Endodermal cell (in vitro differentiated cells): Measurements from ENCODE around the gene PLEKHM2. TPM values are rescaled to one million over a fixed set of nuclear protein-coding genes. Genes with fewer than 3 reads are reported as not detected.

Source experiments
- DNase-seq: peaks from one replicate; pipeline ENCODE4 v3.0.0-alpha.2; 2017
- H3K27ac ChIP-seq: 2 replicates; pipeline ENCODE4 v1.5.1; 2013; ENCODE audit warnings: mild to moderate bottlenecking, low read depth, low read length, moderate library complexity
- H3K27me3 ChIP-seq: 2 replicates; pipeline ENCODE4 v1.6.1; 2013; ENCODE audit warnings: mild to moderate bottlenecking, low read length, moderate library complexity; ENCODE audit not compliant: insufficient read depth, control insufficient read depth, poor library complexity, severe bottlenecking
- H3K36me3 ChIP-seq: 2 replicates; pipeline ENCODE4 v1.7.0; 2013; ENCODE audit warnings: mild to moderate bottlenecking, low read length, moderate library complexity; ENCODE audit not compliant: control insufficient read depth, insufficient read depth
- H3K4me1 ChIP-seq: one replicate; pipeline ENCODE4 v1.7.0; 2013; ENCODE audit warnings: low read length; ENCODE audit not compliant: control insufficient read depth, insufficient read depth
- H3K4me3 ChIP-seq: 2 replicates; pipeline ENCODE4 v1.5.1; 2013; ENCODE audit warnings: mild to moderate bottlenecking, low read length, moderate library complexity
- H3K9ac ChIP-seq: 2 replicates; pipeline ENCODE4 v1.6.1; 2013; ENCODE audit warnings: mild to moderate bottlenecking, low read length, moderate library complexity; ENCODE audit not compliant: poor library complexity, severe bottlenecking; ENCODE audit errors: extremely low read depth
- H3K9me3 ChIP-seq: 2 replicates; pipeline ENCODE4 v1.6.1; 2013; ENCODE audit warnings: mild to moderate bottlenecking, low read length, moderate library complexity; ENCODE audit not compliant: control insufficient read depth
- H3K27ac Mint-ChIP-seq: 2 replicates; pipeline ENCODE4 v1.8.0; 2020; ENCODE audit warnings: mixed read lengths
- H3K27me3 Mint-ChIP-seq: 2 replicates; pipeline ENCODE4 v1.8.0; 2021; ENCODE audit warnings: mild to moderate bottlenecking, mixed read lengths; ENCODE audit not compliant: insufficient read depth
- H3K36me3 Mint-ChIP-seq: 2 replicates; pipeline ENCODE4 v1.8.0; 2020; ENCODE audit warnings: low read depth, mixed read lengths
- H3K4me1 Mint-ChIP-seq: 2 replicates; pipeline ENCODE4 v1.8.0; 2020; ENCODE audit warnings: mixed read lengths
- H3K4me3 Mint-ChIP-seq: 2 replicates; pipeline ENCODE4 v1.8.0; 2020; ENCODE audit warnings: mild to moderate bottlenecking, moderate library complexity, mixed read lengths
- H3K9me3 Mint-ChIP-seq: 2 replicates; pipeline ENCODE4 v1.8.0; 2020; ENCODE audit warnings: mild to moderate bottlenecking, mixed read lengths
- WGBS, 2 experiments: methylation state at CpG; one replicate each; pipeline versions ENCODE4 v1.1.5 to v1.1.7; 2013; ENCODE audit warnings: missing lambda C conversion rate in 2 of 2, mixed read lengths in 1 of 2; ENCODE audit not compliant: insufficient coverage in 1 of 2, insufficient read length in 1 of 2; 5-methylcytosine and 5-hydroxymethylcytosine counted together
- total RNA-seq, 2 donors: library from RNA; stranded (reverse); fragmentation: NEBNext Ultra II Directional in 1 of 2; extraction: Animal tissue kit (Norgen Biotek cat#: 25700) in 1 of 2; gene quantifications; 2 replicates in 1 of 2; 3 replicates in 1 of 2; pipeline ENCODE4 v1.2.1, GENCODE V29; 2021
- TF ChIP-seq, protein P1 (sequence below): fragments of 200-600 bp; sonication (generic); conservative IDR thresholded peaks from 2 replicates; pipeline ENCODE4 v1.5.0; 2021; ENCODE audit warnings: antibody characterized with exemption, mild to moderate bottlenecking

PLEKHM2 gene
- total RNA-seq, 2 donors from 2014 or later, result 46.9 to 50.4 TPM

DNA sequence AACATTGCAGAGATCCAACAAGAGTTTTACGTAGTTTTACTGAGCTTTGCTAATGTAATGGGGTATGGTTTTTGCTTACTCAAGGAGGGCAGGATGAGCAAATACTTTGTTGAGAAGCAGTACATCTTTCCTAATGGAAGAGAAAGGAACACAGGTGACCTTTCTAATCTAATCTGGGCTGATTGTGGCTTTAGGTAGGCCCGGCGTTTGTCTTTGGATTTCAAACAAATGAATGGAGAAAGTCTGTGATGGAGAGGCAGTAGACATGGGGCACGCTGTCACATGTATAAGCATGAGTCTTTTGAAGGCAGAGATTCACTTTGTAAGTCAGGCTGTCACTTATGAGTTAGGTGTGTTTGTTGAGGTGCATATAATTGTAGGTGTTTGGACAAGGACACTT lies 1.7 kb downstream of the PLEKHM2 start:
- H3K4me3 ChIP-seq, result peak overlapping the region; percentile 93
- H3K27me3 Mint-ChIP-seq, result no peaks in the 10 kb centered on the region
- H3K4me1 ChIP-seq, result peaks cover 3% of the 10 kb centered on the region
- no peak overlapping the region for H3K27ac ChIP-seq
- H3K9ac ChIP-seq, result peak overlapping the region; percentile 16
- H3K4me1 Mint-ChIP-seq, result peaks cover 21% of the 10 kb centered on the region
- no peaks in the 10 kb centered on the region for H3K9me3 ChIP-seq
- peaks cover 16% of the 10 kb centered on the region for H3K36me3 ChIP-seq
- no peaks in the 10 kb centered on the region for H3K27me3 ChIP-seq
- no peak overlapping the region for H3K27ac Mint-ChIP-seq
- WGBS, 2 experiments, result 64 to 70% methylated on average over 4 of the region's 4 CpGs
- H3K36me3 Mint-ChIP-seq, result peaks cover 24% of the 10 kb centered on the region
- H3K9me3 Mint-ChIP-seq, result no peaks in the 10 kb centered on the region
- H3K4me3 Mint-ChIP-seq, result peak overlapping the region; percentile 74
- DNase-seq, result no peak
- TF ChIP-seq, protein P1, sequence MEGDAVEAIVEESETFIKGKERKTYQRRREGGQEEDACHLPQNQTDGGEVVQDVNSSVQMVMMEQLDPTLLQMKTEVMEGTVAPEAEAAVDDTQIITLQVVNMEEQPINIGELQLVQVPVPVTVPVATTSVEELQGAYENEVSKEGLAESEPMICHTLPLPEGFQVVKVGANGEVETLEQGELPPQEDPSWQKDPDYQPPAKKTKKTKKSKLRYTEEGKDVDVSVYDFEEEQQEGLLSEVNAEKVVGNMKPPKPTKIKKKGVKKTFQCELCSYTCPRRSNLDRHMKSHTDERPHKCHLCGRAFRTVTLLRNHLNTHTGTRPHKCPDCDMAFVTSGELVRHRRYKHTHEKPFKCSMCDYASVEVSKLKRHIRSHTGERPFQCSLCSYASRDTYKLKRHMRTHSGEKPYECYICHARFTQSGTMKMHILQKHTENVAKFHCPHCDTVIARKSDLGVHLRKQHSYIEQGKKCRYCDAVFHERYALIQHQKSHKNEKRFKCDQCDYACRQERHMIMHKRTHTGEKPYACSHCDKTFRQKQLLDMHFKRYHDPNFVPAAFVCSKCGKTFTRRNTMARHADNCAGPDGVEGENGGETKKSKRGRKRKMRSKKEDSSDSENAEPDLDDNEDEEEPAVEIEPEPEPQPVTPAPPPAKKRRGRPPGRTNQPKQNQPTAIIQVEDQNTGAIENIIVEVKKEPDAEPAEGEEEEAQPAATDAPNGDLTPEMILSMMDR, result no peak

DNA sequence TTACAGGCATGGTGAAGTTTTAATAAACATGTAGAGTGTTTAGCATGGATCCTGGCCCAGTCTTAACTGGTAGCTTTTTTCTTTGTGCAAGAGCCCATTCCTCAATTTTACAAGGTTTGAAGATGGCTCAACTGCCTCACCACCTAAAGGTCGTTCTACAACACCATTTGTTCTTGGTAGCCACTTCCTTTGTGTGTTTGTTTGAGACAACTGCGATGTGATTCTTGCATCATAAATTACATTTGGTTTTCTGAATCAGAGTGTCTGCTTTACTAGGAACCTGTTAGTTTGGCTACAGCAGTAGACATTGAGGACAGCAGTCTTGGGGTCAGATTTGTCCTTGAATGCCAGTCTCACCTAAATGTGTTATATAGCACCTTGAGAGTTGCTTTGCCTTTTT lies 3.3 kb downstream of the PLEKHM2 start:
- H3K9me3 Mint-ChIP-seq, result no peaks in the 10 kb centered on the region
- H3K4me3 Mint-ChIP-seq, result no peak overlapping the region
- Histone ChIP-seq H3K4me3 (no peak overlapping the region), H3K27me3 (no peaks in the 10 kb centered on the region), H3K27ac (no peak overlapping the region), H3K9me3 (no peaks in the 10 kb centered on the region), H3K4me1 (peaks cover 3% of the 10 kb centered on the region), H3K9ac (no peak overlapping the region), H3K36me3 (peaks cover 17% of the 10 kb centered on the region)
- peaks cover 21% of the 10 kb centered on the region for H3K4me1 Mint-ChIP-seq
- peaks cover 24% of the 10 kb centered on the region for H3K36me3 Mint-ChIP-seq
- no peaks in the 10 kb centered on the region for H3K27me3 Mint-ChIP-seq
- no peak for DNase-seq
- TF ChIP-seq, protein P1, result no peak
- WGBS, 2 experiments, result 88 to 93% methylated on average over 1 to 2 of the region's 2 CpGs
- no peak overlapping the region for H3K27ac Mint-ChIP-seq

DNA sequence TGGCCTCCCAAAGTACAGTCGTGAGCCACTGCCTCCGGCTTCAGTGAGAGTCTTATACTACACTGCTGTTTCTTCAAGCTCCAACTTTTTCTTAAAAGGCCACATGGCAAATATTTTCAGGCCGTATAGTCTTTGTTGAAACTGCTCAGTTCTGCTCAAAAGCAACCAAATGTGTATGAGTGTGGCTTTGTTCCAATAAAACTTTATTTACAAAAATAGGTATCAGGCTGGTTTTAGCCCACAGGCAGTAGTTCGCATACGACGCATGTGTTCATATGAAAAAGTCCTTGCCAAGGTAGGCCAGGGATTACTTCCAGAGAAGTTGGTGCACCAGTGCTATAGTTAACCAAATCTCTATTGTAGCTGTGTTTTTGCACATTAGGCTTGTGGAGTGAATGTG lies 6.2 kb downstream of the PLEKHM2 start:
- Histone ChIP-seq H3K27ac (no peak overlapping the region), H3K27me3 (no peaks in the 10 kb centered on the region), H3K9me3 (no peaks in the 10 kb centered on the region), H3K4me1 (peaks cover 3% of the 10 kb centered on the region), H3K9ac (no peak overlapping the region), H3K4me3 (no peak overlapping the region), H3K36me3 (peaks cover 17% of the 10 kb centered on the region)
- Mint-ChIP-seq H3K27ac (no peak overlapping the region), H3K4me1 (peaks cover 11% of the 10 kb centered on the region), H3K27me3 (no peaks in the 10 kb centered on the region), H3K36me3 (peaks cover 26% of the 10 kb centered on the region), H3K4me3 (no peak overlapping the region), H3K9me3 (no peaks in the 10 kb centered on the region)
- TF ChIP-seq, protein P1, result no peak
- DNase-seq, result no peak
- 94 to 96% methylated on average over 6 of the region's 6 CpGs for WGBS, 2 experiments
